GM11168 (cell line): Measurements from ENCODE around the gene HRH2.
"Not testable (repeated sequence)": the region's sequence is repeated elsewhere in the genome, so short reads cannot be mapped to it uniquely, and the experiment has no call there.

ENCODE experiments used
- in situ Hi-C: fragments of 300-500 bp; cut with MboI; formaldehyde crosslinking; loops from one replicate; pipeline ENCODE4 v1.12.0; 2022; ENCODE audit warnings: low sequenced_read_pairs; ENCODE audit not compliant: unreplicated experiment

Gene HRH2

GRCh38 chr5:175752826-175753535, 95.1 kb downstream of the HRH2 start:
- in situ Hi-C loops: no loop called here

DNA sequence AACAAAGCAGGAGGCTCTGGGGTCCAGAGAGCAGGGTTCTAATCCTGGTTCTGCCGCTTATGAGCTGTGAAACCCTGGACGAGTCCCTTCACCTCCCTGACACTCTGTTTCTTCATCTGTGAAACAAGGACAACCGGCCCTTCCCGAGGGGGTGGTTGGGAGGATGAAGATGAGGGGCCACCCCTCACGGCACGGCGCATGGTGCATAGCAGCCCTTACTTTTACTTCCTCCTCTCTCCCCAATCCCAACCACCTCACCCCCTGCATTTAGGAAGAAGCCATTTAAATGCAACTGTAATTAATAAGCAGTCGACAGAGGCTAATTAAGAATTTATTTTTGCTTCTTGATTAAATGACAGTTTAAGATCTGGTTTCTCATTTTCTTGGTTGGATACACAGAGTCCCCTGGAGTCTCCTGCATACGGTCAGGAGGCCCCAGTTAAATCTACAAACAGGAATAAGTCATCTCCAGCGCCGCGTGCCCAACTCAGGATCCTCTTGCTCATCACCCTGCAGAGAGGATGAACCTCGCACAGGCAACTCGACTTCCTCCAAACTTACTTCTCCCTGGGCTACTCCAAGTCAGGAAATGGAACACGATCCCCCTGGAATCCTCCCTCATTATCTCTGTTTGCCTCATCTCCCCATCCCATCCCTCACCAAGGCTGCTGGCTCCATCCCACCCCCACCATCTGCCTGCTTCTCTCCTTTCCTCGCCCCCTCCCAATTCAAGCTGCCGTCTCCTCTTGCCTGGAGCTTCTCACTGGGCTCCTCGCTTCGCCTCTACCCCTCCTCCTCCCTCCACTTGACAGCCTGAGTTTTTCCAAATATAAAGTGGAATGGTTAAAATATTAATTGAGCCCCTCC, 95.9 kb downstream of the HRH2 start:
- in situ Hi-C loops: no loop called here

DNA sequence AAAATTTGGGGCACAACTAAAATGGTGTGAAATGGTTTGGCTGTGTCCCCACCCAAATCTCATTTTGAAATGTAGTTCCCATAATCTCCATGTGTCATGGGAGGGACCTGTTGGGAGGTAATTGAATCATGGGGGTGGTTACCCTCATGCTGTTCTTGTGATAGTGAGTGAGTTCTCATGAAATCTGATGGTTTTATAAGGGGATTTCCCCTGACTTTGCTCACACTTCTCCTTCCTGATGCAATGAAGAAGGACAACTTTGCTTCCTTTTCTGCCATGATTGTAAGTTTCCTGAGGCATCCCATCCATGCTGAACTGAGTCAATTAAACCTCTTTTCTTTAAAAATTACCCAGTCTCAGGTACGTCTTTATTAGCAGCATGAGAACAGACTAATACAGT, 102.1 kb downstream of the HRH2 start:
- in situ Hi-C loops: not testable (repeated sequence)
